H9 (cell line): ENCODE data around the gene HS3ST4. TPM values are rescaled to one million over a fixed set of nuclear protein-coding genes. Genes with fewer than 3 reads are reported as not detected.

Source experiments
- DNase-seq: peaks from one replicate; pipeline ENCODE4 v3.0.0-alpha.2; 2017
- H2AFZ ChIP-seq: one replicate; pipeline ENCODE4 v1.6.1; 2013; ENCODE audit warnings: mild to moderate bottlenecking, low read length, control low read depth, moderate library complexity
- H2AK5ac ChIP-seq: 2 replicates; pipeline ENCODE4 v1.6.1; 2013; ENCODE audit warnings: low read length, control low read depth, mixed read lengths; ENCODE audit not compliant: insufficient read length
- H2BK120ac ChIP-seq: one replicate; pipeline ENCODE4 v1.6.1; 2013; ENCODE audit warnings: low read depth, mild to moderate bottlenecking, low read length, control low read depth, inconsistent platforms; ENCODE audit not compliant: poor library complexity, severe bottlenecking
- H2BK12ac ChIP-seq: 2 replicates; pipeline ENCODE4 v1.6.1; 2013; ENCODE audit warnings: low read length, control low read depth, mixed read lengths, low read depth; ENCODE audit not compliant: insufficient read length
- H2BK15ac ChIP-seq: 2 replicates; pipeline ENCODE4 v1.6.1; 2013; ENCODE audit warnings: low read depth, low read length, control low read depth
- H2BK20ac ChIP-seq: one replicate; pipeline ENCODE4 v1.6.1; 2013; ENCODE audit warnings: low read depth, mild to moderate bottlenecking, low read length, control low read depth, inconsistent platforms; ENCODE audit not compliant: poor library complexity, severe bottlenecking
- H2BK5ac ChIP-seq: 2 replicates; pipeline ENCODE4 v1.6.1; 2013; ENCODE audit warnings: low read length, control low read depth, mixed read lengths; ENCODE audit not compliant: insufficient read length
- H3K14ac ChIP-seq: 2 replicates; pipeline ENCODE4 v1.6.1; 2013; ENCODE audit warnings: low read length, control low read depth; ENCODE audit not compliant: insufficient read depth
- H3K18ac ChIP-seq: 2 replicates; pipeline ENCODE4 v1.6.1; 2013; ENCODE audit warnings: low read depth, mild to moderate bottlenecking, mixed read lengths, low read length, control low read depth; ENCODE audit not compliant: insufficient read length
- H3K23ac ChIP-seq: 2 replicates; pipeline ENCODE4 v1.6.1; 2013; ENCODE audit warnings: low read length, control low read depth, mixed read lengths, low read depth; ENCODE audit not compliant: insufficient read length
- H3K23me2 ChIP-seq: 2 replicates; pipeline ENCODE4 v1.6.1; 2013; ENCODE audit warnings: low read depth, mild to moderate bottlenecking, mixed read lengths, low read length, control low read depth; ENCODE audit not compliant: insufficient read length, poor library complexity, severe bottlenecking
- H3K27ac ChIP-seq: 2 replicates; pipeline ENCODE4 v1.5.1; 2013; ENCODE audit warnings: low read length, control low read depth, mixed read lengths, low read depth; ENCODE audit not compliant: insufficient read length
- H3K27me3 ChIP-seq: 2 replicates; pipeline ENCODE4 v1.6.1; 2013; ENCODE audit warnings: low read length, control low read depth, inconsistent platforms; ENCODE audit not compliant: insufficient read depth
- H3K4ac ChIP-seq: 2 replicates; pipeline ENCODE4 v1.6.1; 2013; ENCODE audit warnings: low read depth, mild to moderate bottlenecking, control low read depth, inconsistent platforms, low read length, moderate library complexity
- H3K4me1 ChIP-seq: 2 replicates; pipeline ENCODE4 v1.6.1; 2013; ENCODE audit warnings: low read length, control low read depth, inconsistent platforms; ENCODE audit not compliant: insufficient read depth
- H3K4me2 ChIP-seq: 2 replicates; pipeline ENCODE4 v1.6.1; 2013; ENCODE audit warnings: low read length, control low read depth, mixed read lengths; ENCODE audit not compliant: insufficient read length, insufficient read depth
- H3K56ac ChIP-seq: 2 replicates; pipeline ENCODE4 v1.6.1; 2013; ENCODE audit warnings: low read depth, mild to moderate bottlenecking, mixed read lengths, low read length, control low read depth; ENCODE audit not compliant: insufficient read length
- H3K79me1 ChIP-seq: 2 replicates; pipeline ENCODE4 v1.6.1; 2013; ENCODE audit warnings: low read depth, mild to moderate bottlenecking, moderate library complexity, low read length, control low read depth, inconsistent platforms; ENCODE audit not compliant: insufficient read depth, poor library complexity, severe bottlenecking
- H3K79me2 ChIP-seq: 2 replicates; pipeline ENCODE4 v1.6.1; 2013; ENCODE audit warnings: low read length, control low read depth, inconsistent platforms; ENCODE audit not compliant: insufficient read depth
- H3K9ac ChIP-seq: 2 replicates; pipeline ENCODE4 v1.6.1; 2013; ENCODE audit warnings: low read length, control low read depth, mixed read lengths; ENCODE audit not compliant: insufficient read length; ENCODE audit errors: extremely low read depth
- H3K9me3 ChIP-seq: one replicate; pipeline ENCODE4 v1.6.1; 2013; ENCODE audit warnings: low read depth, low read length, inconsistent platforms; ENCODE audit not compliant: control insufficient read depth
- H3T11ph ChIP-seq: one replicate; pipeline ENCODE4 v1.6.1; 2013; ENCODE audit warnings: mild to moderate bottlenecking, low read length, control low read depth, inconsistent platforms
- H4K20me1 ChIP-seq: one replicate; pipeline ENCODE4 v1.6.1; 2013; ENCODE audit not compliant: control insufficient read depth, insufficient read length, insufficient read depth
- H4K5ac ChIP-seq: 2 replicates; pipeline ENCODE4 v1.6.1; 2013; ENCODE audit warnings: low read depth, mild to moderate bottlenecking, mixed read lengths, low read length, control low read depth; ENCODE audit not compliant: insufficient read length
- H4K8ac ChIP-seq: replicated peaks from 2 replicates; pipeline ENCODE4 v1.6.1; 2013; ENCODE audit warnings: low read length, control low read depth, mixed read lengths, low read depth; ENCODE audit not compliant: insufficient read length
- H4K91ac ChIP-seq: 2 replicates; pipeline ENCODE4 v1.6.1; 2013; ENCODE audit warnings: low read depth, mild to moderate bottlenecking, moderate library complexity, mixed read lengths, low read length, control low read depth; ENCODE audit not compliant: insufficient read length
- H3K27ac Mint-ChIP-seq, 3 experiments: 2 replicates in 2 of 3; 3 replicates in 1 of 3; pipeline ENCODE4 v1.8.0; 2020 to 2021; ENCODE audit warnings: mixed read lengths in 3 of 3, mild to moderate bottlenecking in 1 of 3, moderate library complexity in 1 of 3
- H3K27me3 Mint-ChIP-seq: 2 replicates; pipeline ENCODE4 v1.8.0; 2021; ENCODE audit warnings: low read depth, mild to moderate bottlenecking, moderate library complexity, mixed read lengths
- H3K36me3 Mint-ChIP-seq, 3 experiments: 2 replicates in 2 of 3; 3 replicates in 1 of 3; pipeline ENCODE4 v1.8.0; 2020 to 2021; ENCODE audit warnings: low read depth in 3 of 3, mixed read lengths in 3 of 3; ENCODE audit not compliant: insufficient read depth in 1 of 3
- H3K4me1 Mint-ChIP-seq, 2 experiments: 2 replicates each; pipeline ENCODE4 v1.8.0; 2020; ENCODE audit warnings: mixed read lengths in 2 of 2
- H3K4me3 Mint-ChIP-seq, 2 experiments: 2 replicates in 1 of 2; 3 replicates in 1 of 2; pipeline ENCODE4 v1.8.0; 2020 to 2021; ENCODE audit warnings: mild to moderate bottlenecking in 2 of 2, mixed read lengths in 2 of 2, moderate library complexity in 1 of 2
- H3K9me3 Mint-ChIP-seq, 2 experiments: 2 replicates in 1 of 2; 3 replicates in 1 of 2; pipeline ENCODE4 v1.8.0; 2020; ENCODE audit warnings: mild to moderate bottlenecking in 2 of 2, mixed read lengths in 2 of 2, moderate library complexity in 1 of 2
- CTCF ChIP-seq: fragments of 200-600 bp; sonication (generic); conservative IDR thresholded peaks from 3 replicates; pipeline ENCODE4 v1.8.0; 2021; ENCODE audit warnings: antibody characterized with exemption, mild to moderate bottlenecking
- WGBS: extraction: QIAGEN DNeasy Blood & Tissue Kit; methylation state at CpG from one replicate; pipeline ENCODE4 v1.1.7; 2013; ENCODE audit warnings: missing lambda C conversion rate, low lambda C conversion rate, mixed read lengths; ENCODE audit not compliant: insufficient read length; ENCODE audit errors: extremely low coverage; 5-methylcytosine and 5-hydroxymethylcytosine counted together
- total RNA-seq: library from RNA; stranded (reverse); gene quantifications from 2 replicates; pipeline ENCODE4 v1.2.1, GENCODE V29; 2021

Gene HS3ST4
- total RNA-seq, 1 experiment from 2014 or later = 1.7 TPM

- no peak for DNase-seq
- H2BK120ac ChIP-seq = no peak overlapping the region
- no peak overlapping the region for H4K5ac ChIP-seq
- H3K79me1 ChIP-seq = no peaks in the 10 kb centered on the region
- H3K9me3 Mint-ChIP-seq = no peaks in the 10 kb centered on the region
- no peak overlapping the region for H3K4me2 ChIP-seq
- H3K23ac ChIP-seq = no peak overlapping the region
- H3K23me2 ChIP-seq = no peaks in the 10 kb centered on the region
- no peaks in the 10 kb centered on the region; the same call in none of the 2 replicates for H3K27me3 Mint-ChIP-seq
- no peaks in the 10 kb centered on the region for H3K79me2 ChIP-seq
- H2AFZ ChIP-seq = no peak overlapping the region
- H3K9me3 ChIP-seq = no peaks in the 10 kb centered on the region
- H3K27me3 ChIP-seq = no peaks in the 10 kb centered on the region
- no peak overlapping the region for H3K14ac ChIP-seq
- no peak overlapping the region for H2BK12ac ChIP-seq
- H3K4me3 Mint-ChIP-seq = no peak overlapping the region
- no peak overlapping the region for H3K27ac Mint-ChIP-seq
- peaks cover 0 to 2% (median 0%) of the 10 kb centered on the region in 3 experiments; a peak in 2 of 7 replicates for H3K36me3 Mint-ChIP-seq
- no peak overlapping the region for H2BK5ac ChIP-seq
- H3K4me1 Mint-ChIP-seq = peaks cover 17 to 18% of the 10 kb centered on the region in 2 experiments
- H3K4ac ChIP-seq = no peak overlapping the region
- H4K20me1 ChIP-seq = no peaks in the 10 kb centered on the region
- H2BK15ac ChIP-seq = no peak overlapping the region
- H2AK5ac ChIP-seq = no peak overlapping the region
- H3K9ac ChIP-seq = no peak overlapping the region
- peaks cover 9% of the 10 kb centered on the region; the same call in 1 of the 2 replicates for H3K4me1 ChIP-seq
- H3T11ph ChIP-seq = no peak overlapping the region
- no CpG with 5 or more reads among the region's 3 CpGs for WGBS
- H3K27ac ChIP-seq = no peak overlapping the region
- H3K56ac ChIP-seq = no peak overlapping the region
- no peak for TF ChIP-seq CTCF
- H4K91ac ChIP-seq = no peak overlapping the region
- no peak overlapping the region for H3K18ac ChIP-seq
- no peak overlapping the region for H4K8ac ChIP-seq
- no peak overlapping the region for H2BK20ac ChIP-seq
Observed at GRCh38 chr16:25872369-25873070, 180.8 kb downstream of the HS3ST4 start.
